Erythroblast (primary cell): Measurements from ENCODE around the gene DBI.

Experiments used
- GATA1 ChIP-seq: IDR thresholded peaks from 2 replicates; pipeline ENCODE4 v1.6.1; 2011; ENCODE audit warnings: low read depth, mild to moderate bottlenecking, control low read depth, low read length, moderate library complexity
- POLR2A ChIP-seq: IDR thresholded peaks from 2 replicates; pipeline ENCODE4 v1.6.1; 2011; ENCODE audit warnings: mild to moderate bottlenecking, low read length

GRCh38 chr2:119384971-119385370, 18.2 kb downstream of the DBI start:
- no peak for TF ChIP-seq POLR2A
- TF ChIP-seq GATA1: no peak
